Erythroblast (primary cell): ENCODE results near the gene CENPF.

Source experiments
- GATA1 ChIP-seq: IDR thresholded peaks from 2 replicates; pipeline ENCODE4 v1.6.1; 2011; ENCODE audit warnings: low read depth, mild to moderate bottlenecking, control low read depth, low read length, moderate library complexity
- POLR2A ChIP-seq: IDR thresholded peaks from 2 replicates; pipeline ENCODE4 v1.6.1; 2011; ENCODE audit warnings: mild to moderate bottlenecking, low read length

DNA sequence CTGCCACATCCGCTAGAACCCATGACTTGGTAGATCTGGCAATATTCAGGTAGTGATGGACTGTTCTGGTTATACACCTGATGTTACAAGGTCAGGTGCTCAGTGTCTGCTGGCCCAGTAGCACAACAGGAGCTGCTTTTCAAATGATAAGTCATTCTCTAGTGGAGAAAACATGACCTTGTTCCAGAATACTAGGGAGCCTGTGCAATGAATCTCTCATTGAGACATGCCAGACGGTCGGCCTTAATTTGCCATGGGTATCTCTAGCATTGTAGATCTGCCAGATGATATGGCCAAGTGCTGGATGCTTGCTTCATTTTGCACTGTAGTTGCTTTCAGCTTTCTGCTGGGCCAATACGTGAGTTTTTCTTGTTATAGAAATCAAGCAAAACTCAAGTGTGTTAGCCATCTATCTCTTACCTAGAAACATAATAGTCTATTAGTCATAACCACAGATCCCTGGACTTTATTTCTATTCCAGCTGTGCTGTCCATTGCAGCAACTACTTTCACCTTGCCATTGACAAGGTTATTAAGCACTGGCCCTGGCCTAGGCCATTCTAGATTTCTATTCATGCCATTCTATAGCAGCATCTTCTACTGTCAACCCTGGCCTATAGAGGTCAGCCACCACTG, 13.9 kb upstream of the CENPF start:
- TF ChIP-seq POLR2A (no peak), GATA1 (no peak)
